DOHH2 (cell line): Measurements from ENCODE around the gene OPTN.

Experiments used
- H3F3A ChIP-seq: fragments of 200-600 bp; sonication (generic), shearing (Covaris generic); 2 replicates; pipeline ENCODE4 v1.6.0; 2016; ENCODE audit warnings: antibody characterized with exemption, mild to moderate bottlenecking; ENCODE audit not compliant: control insufficient read depth, insufficient read depth
- H3K27ac ChIP-seq: fragments of 200-600 bp; sonication (generic); 2 replicates; pipeline ENCODE4 v1.5.1; 2014; ENCODE audit warnings: low read depth, mild to moderate bottlenecking, low read length, moderate library complexity
- H3K27me3 ChIP-seq: fragments of 200-600 bp; sonication (generic); 2 replicates; pipeline ENCODE4 v1.6.1; 2014; ENCODE audit warnings: mild to moderate bottlenecking, low read length, mixed read lengths; ENCODE audit not compliant: control insufficient read depth
- H3K36me3 ChIP-seq: fragments of 200-600 bp; sonication (generic); 2 replicates; pipeline ENCODE4 v1.6.1; 2014; ENCODE audit warnings: mild to moderate bottlenecking, low read length, moderate library complexity, mixed read lengths; ENCODE audit not compliant: control insufficient read depth
- H3K4me1 ChIP-seq: fragments of 200-600 bp; sonication (generic); 2 replicates; pipeline ENCODE4 v1.6.1; 2014; ENCODE audit warnings: mild to moderate bottlenecking, low read length, mixed read lengths; ENCODE audit not compliant: control insufficient read depth
- H3K4me2 ChIP-seq: fragments of 200-600 bp; sonication (generic); 2 replicates; pipeline ENCODE4 v1.6.0; 2014; ENCODE audit warnings: mild to moderate bottlenecking, low read length, moderate library complexity
- H3K4me3 ChIP-seq: fragments of 200-600 bp; sonication (generic); 2 replicates; pipeline ENCODE4 v1.5.1; 2014; ENCODE audit warnings: mild to moderate bottlenecking, low read length, mixed read lengths
- H3K79me2 ChIP-seq: fragments of 200-600 bp; sonication (generic); 2 replicates; pipeline ENCODE4 v1.6.1; 2014; ENCODE audit warnings: mild to moderate bottlenecking, low read length, mixed read lengths; ENCODE audit not compliant: control insufficient read depth
- H3K9me2 ChIP-seq: fragments of 200-600 bp; sonication (generic); replicated peaks from 2 replicates; pipeline ENCODE4 v1.6.1; 2014; ENCODE audit warnings: mild to moderate bottlenecking, low read length, mixed read lengths; ENCODE audit not compliant: control insufficient read depth
- H3K9me3 ChIP-seq: fragments of 200-600 bp; sonication (generic); 2 replicates; pipeline ENCODE4 v1.6.1; 2014; ENCODE audit warnings: antibody characterized with exemption, low read length, mixed read lengths; ENCODE audit not compliant: control insufficient read depth, insufficient read depth
- H4K20me1 ChIP-seq: fragments of 200-600 bp; sonication (generic); 2 replicates; pipeline ENCODE4 v1.6.0; 2014; ENCODE audit warnings: low read depth, mild to moderate bottlenecking, antibody characterized with exemption, low read length, moderate library complexity; ENCODE audit not compliant: control insufficient read depth, insufficient read depth
- EZH2phosphoT487 ChIP-seq: fragments of 200-600 bp; sonication (generic); IDR thresholded peaks from 2 replicates; pipeline ENCODE4 v1.6.1; 2017; ENCODE audit warnings: borderline replicate concordance, mild to moderate bottlenecking, antibody characterized with exemption, low read length, moderate library complexity, mixed read lengths
- TF ChIP-seq, protein P1 (sequence below): fragments of 200-600 bp; sonication (generic); IDR thresholded peaks from one replicate; pipeline ENCODE4 v1.5.1; 2014; ENCODE audit warnings: antibody characterized with exemption, mild to moderate bottlenecking, low read depth, low read length; ENCODE audit not compliant: poor library complexity, severe bottlenecking

The OPTN gene

GRCh38 chr10:13139676-13140075 lies 39.7 kb downstream of the OPTN start:
- Histone ChIP-seq H3K9me2 (no peaks in the 10 kb centered on the region), H4K20me1 (no peaks in the 10 kb centered on the region), H3F3A (no peaks in the 10 kb centered on the region), H3K36me3 (no peaks in the 10 kb centered on the region), H3K27me3 (peaks cover 23% of the 10 kb centered on the region; the same call in 1 of the 2 replicates), H3K27ac (no peak overlapping the region), H3K9me3 (no peaks in the 10 kb centered on the region), H3K4me3 (no peak overlapping the region), H3K4me1 (no peaks in the 10 kb centered on the region), H3K79me2 (no peaks in the 10 kb centered on the region), H3K4me2 (no peak overlapping the region)
- TF ChIP-seq EZH2phosphoT487, result no peak
- TF ChIP-seq, protein P1, sequence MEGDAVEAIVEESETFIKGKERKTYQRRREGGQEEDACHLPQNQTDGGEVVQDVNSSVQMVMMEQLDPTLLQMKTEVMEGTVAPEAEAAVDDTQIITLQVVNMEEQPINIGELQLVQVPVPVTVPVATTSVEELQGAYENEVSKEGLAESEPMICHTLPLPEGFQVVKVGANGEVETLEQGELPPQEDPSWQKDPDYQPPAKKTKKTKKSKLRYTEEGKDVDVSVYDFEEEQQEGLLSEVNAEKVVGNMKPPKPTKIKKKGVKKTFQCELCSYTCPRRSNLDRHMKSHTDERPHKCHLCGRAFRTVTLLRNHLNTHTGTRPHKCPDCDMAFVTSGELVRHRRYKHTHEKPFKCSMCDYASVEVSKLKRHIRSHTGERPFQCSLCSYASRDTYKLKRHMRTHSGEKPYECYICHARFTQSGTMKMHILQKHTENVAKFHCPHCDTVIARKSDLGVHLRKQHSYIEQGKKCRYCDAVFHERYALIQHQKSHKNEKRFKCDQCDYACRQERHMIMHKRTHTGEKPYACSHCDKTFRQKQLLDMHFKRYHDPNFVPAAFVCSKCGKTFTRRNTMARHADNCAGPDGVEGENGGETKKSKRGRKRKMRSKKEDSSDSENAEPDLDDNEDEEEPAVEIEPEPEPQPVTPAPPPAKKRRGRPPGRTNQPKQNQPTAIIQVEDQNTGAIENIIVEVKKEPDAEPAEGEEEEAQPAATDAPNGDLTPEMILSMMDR, result no peak

- Histone ChIP-seq H3K4me3 (no peak overlapping the region), H3K4me2 (no peak overlapping the region), H3K27ac (no peak overlapping the region), H3K9me2 (no peaks in the 10 kb centered on the region), H3K36me3 (no peaks in the 10 kb centered on the region), H3F3A (no peaks in the 10 kb centered on the region), H3K79me2 (no peaks in the 10 kb centered on the region), H4K20me1 (no peaks in the 10 kb centered on the region), H3K4me1 (no peaks in the 10 kb centered on the region), H3K27me3 (peaks cover 23% of the 10 kb centered on the region; the same call in 1 of the 2 replicates), H3K9me3 (no peaks in the 10 kb centered on the region)
- no peak for TF ChIP-seq EZH2phosphoT487
- TF ChIP-seq, protein P1, result no peak
Measured at GRCh38 chr10:13140627-13141190, 40.7 kb downstream of the OPTN start.

GRCh38 chr10:13143766-13144165 lies 43.8 kb downstream of the OPTN start:
- TF ChIP-seq, protein P1, result no peak
- TF ChIP-seq EZH2phosphoT487, result no peak
- H3K79me2 ChIP-seq, result no peaks in the 10 kb centered on the region
- H3K4me1 ChIP-seq, result no peaks in the 10 kb centered on the region
- H4K20me1 ChIP-seq, result no peaks in the 10 kb centered on the region
- no peaks in the 10 kb centered on the region for H3K9me3 ChIP-seq
- peaks cover 17% of the 10 kb centered on the region; the same call in 1 of the 2 replicates for H3K27me3 ChIP-seq
- no peak overlapping the region for H3K4me3 ChIP-seq
- H3K9me2 ChIP-seq, result no peaks in the 10 kb centered on the region
- H3K4me2 ChIP-seq, result no peak overlapping the region
- no peak overlapping the region for H3K27ac ChIP-seq
- H3F3A ChIP-seq, result no peaks in the 10 kb centered on the region
- no peaks in the 10 kb centered on the region for H3K36me3 ChIP-seq
